HG03521 (cell line): ENCODE data around the gene EN2.
"Not testable (repeated sequence)": the region's sequence is repeated elsewhere in the genome, so short reads cannot be mapped to it uniquely, and the experiment has no call there.

Experiments
- ATAC-seq: cut with Tn5 transposase; IDR thresholded peaks from one replicate; pipeline ENCODE4 v1.9.1; 2021; ENCODE audit warnings: mild to moderate bottlenecking, moderate library complexity; ENCODE audit not compliant: unreplicated experiment

Gene EN2

GRCh38 chr7:155425011-155425340, 33.0 kb upstream of the EN2 start:
- no peak for ATAC-seq

DNA sequence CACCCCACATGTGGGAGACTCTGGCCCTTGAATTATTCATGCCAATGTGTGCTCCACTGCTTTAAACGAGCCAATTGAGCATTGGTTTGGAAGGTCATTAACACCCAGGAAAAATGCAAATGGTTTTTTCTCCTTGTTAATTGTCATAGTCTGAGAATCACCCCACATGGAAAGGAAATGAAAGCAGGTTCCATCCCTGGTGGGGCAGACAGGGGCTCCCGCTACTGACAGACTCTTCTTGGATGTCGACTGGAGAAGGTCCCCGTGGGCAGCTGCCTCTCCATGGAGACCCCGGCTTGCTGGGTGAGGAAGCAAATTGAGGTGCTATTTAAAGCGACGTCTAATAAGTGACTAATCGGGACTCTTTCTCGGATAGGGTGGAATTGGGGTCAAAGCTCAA, 32.0 kb upstream of the EN2 start:
- no peak for ATAC-seq

DNA sequence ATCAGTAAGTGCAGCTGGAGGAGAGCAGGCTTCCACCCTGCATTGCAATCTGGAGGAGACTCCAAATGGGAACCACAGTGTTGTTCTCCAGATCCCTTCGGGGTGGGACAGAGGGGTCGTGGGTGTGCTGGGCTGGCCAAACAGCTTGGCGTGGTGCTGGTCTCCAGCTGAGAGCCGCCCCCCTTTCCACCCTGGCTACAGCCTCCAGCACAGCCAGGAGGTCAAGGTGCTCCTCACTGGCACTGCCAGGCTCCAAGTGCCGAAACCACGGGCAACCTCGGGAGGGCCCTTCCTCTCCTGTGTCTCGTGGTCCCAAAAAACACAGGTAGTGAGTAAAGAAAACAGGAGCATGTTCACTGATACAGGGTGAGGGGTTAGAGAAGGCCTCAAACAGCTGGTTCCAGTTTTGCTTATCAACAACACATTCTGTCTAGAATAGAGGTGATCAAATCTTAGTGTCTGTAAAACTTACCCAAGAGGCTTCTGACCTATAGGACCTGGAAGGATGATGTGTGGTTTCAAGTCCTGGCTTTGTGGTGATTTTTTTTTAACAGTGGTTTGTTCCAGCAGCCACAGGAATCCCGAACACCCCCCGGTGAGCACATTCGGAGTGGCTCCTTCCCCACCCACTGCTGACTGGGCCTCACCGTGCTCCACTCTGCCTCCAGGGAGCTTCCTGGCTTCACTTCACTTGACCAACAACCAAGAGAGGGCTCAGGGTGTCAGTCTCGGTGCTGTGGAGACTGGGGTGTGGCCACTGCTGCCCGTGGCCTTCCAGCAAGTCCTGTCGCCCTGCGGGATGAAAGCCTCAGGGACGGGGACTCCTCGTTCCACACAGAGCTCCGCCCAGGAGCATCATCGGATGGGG, 31.2 kb upstream of the EN2 start:
- no peak for ATAC-seq

DNA sequence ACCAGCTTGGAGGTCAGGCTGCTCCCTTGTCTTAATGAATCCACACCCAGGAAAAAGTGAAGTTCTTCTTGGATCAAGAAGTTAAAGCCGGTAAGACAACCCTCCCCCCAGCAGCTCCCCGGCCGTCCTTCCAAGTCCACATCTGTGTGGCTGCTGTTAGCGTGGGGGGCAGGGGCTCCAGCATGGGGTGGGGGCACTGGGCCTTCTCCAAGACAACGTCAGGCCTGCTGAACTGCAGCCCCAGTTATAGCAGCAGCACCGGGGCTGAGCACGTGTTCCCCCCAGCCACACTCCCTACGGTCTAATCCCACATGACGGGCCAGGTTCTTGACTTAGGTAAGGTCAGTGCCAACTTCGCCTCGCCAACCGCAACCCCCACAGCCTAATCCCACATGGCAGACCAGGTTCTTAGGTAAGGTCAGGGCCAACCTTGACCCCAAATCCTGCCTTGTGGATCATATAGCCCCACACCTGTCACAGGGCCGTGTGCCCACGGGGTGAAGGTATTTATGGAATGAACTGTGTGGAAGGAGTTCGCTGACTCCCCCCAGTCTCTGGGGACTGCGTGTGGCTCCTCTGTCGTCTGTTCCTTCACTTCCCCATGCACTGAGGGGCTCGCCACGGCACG, 30.4 kb upstream of the EN2 start:
- ATAC-seq = no peak

DNA sequence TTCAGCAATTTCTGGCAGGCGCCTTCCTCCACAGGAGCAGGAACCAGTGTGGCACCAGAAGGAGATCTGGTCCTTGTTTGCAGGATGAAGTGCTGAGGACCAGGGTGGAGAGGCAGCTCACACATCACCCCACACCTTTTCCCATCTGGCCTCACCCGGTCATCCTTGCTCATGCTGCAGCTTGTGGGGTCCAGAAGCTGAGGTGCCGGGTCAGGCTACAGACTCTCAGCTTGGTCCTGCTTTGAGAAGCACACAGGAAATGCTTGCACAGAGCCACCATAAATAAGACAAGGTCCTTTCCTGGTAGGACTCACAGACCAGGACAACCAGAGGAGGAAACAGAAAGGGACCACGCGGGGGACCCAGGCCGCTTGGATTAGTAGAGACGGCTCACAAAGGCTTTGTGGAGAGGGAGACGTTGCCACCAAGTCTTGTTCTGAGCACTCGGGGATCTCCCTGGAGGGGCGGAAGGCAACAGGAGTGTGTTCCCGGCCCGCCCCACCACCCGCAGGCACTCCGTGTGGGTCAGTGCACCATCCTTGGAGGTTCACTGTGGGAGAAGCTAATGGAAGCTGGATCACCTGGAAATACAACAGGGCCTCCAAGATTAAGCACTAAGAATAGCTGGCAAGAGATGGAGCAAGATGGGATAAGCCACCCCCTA, 29.6 kb upstream of the EN2 start:
- ATAC-seq = no peak

DNA sequence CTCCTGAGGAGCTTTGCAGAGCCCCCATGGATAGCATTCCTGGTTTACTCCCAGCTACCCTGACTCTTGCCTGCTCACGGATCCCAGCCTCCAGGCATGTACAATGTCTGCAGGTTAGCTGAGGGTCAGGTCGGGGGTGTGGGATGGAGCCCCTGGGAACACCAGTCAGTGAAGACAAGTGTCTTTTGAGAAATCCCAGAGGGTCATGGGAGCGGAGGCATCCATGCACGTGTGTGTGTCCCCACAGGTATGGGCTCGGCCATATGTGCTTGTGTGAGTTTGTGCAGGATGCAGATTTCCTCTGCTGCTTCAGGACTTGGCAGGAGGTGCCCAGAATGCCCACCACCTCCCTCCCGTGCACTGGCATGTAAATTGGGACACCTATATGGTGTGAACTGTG, 28.3 kb upstream of the EN2 start:
- ATAC-seq = no peak

- no peak for ATAC-seq
Measured at GRCh38 chr7:155430606-155431005, 27.3 kb upstream of the EN2 start.

DNA sequence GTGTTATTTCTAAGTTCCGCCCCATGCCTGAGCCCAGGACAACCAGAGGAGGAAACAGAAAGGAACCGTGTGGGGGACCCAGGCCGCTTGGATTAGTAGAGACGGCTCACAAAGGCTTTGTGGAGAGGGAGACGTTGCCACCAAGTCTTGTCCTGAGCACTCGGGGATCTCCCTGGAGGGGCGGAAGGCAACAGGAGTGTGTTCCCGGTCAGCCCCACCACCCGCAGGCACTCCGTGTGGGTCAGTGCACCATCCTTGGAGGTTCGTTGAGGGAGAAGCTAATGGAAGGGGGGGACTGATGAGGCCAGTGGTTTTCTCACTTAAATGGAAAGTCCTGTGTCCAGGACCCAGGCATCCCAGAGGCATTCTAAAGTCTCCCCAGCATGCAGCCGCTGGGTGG, 26.7 kb upstream of the EN2 start:
- ATAC-seq = no peak

DNA sequence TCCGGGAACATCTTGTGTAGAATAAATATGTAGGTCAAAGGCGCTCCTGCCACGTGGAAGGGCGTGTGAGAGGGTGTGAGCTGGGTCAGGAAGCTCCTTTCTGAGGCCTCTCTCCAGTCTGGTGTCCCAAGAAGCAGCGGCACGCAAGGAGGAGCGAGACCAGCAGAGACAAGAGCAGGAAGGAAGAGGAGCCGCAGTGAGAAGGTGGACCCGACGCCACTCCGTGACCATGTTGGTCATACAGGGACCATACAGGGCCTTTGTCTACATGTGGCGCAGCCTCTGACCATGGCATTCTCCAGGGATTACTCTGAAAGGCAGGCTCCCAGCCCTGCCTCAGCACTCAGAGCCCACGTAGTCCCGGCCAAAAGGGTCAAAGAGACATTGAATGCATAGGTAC, 26.2 kb upstream of the EN2 start:
- ATAC-seq = no peak

- ATAC-seq = no peak
Measured at GRCh38 chr7:155435110-155435509, 22.8 kb upstream of the EN2 start.

DNA sequence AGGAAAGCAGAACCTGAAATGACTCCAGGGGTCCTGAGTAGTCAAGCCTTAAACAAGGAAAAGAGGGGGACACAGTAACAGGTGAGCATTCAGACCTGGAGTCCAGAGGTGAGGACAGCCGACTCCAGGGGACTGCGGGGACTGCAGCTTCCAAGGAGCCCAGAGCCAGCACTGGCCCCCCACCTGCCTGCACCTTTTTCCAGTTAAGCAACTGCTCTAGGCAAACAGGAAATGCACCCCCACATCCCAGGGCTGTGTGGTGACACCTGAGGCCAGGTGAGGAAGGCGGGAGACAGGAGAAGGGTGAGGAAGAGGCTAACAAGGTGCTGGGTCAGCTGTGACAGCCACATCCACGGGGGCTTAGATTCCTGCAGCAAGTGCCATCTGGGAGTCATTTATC, 20.1 kb upstream of the EN2 start:
- no peak for ATAC-seq

DNA sequence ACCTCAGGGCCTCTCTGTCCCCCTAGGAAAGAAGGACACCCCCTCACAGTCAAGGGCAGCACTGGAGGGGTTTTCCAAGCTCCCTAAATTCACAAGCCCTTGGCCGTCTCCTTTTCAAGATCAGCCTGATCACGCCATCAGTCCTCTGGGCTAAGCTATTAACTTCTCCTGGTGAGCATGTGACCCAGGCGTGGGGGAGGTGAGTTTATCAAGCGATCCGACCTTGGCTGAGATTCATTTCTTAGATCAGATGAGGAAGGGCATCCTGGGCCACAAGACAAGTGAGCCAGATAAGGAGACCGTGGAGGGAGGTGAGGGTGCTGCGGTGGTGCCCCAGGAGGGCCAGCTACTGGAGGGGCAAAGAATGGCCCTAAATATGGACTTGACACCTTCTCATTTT, 19.2 kb upstream of the EN2 start:
- no peak for ATAC-seq

- no peak for ATAC-seq
Measured at GRCh38 chr7:155439311-155440017, 18.5 kb upstream of the EN2 start.

DNA sequence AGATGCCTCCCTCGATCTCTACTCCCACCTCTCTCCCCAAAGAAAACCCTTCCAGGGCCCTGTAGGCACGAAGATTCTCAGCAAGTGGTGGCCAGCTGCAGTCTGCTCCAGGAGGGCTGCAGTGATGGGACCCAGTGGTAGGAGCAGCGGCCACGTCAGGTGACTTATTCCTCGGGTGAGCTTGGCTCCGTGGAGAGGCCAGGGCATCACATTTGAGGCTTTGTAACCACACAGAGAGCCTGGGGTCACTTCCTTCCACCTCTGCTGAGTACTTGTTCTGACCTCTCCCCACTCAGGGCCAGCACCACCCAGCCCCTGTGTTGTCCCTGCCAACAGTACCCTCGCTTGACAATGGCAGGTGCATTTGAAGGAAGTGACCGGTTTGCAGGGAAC, 17.9 kb upstream of the EN2 start:
- ATAC-seq = no peak

- ATAC-seq = no peak
Measured at GRCh38 chr7:155441856-155442255, 16.1 kb upstream of the EN2 start.

- ATAC-seq = no peak
Measured at GRCh38 chr7:155444746-155445145, 13.2 kb upstream of the EN2 start.

DNA sequence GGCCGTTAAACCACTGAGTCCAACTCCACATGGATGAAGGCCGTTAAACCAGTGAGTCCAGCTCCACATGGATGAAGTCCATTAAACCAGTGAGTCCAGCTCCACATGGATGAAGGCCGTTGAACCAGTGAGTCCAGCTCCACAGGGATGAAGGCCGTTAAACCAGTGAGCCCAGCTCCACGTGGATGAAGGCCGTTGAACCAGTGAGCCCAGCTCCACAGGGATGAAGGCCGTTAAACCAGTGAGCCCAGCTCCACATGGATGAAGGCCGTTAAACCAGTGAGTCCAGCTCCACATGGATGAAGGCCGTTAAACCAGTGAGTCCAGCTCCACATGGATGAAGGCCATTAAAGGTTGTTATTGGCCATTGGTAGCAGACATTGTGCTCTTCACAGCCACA, 12.3 kb upstream of the EN2 start:
- not testable (repeated sequence) for ATAC-seq

- no peak for ATAC-seq
Measured at GRCh38 chr7:155447603-155448002, 10.3 kb upstream of the EN2 start.

- ATAC-seq = no peak
Measured at GRCh38 chr7:155448632-155449007, 9.3 kb upstream of the EN2 start.

DNA sequence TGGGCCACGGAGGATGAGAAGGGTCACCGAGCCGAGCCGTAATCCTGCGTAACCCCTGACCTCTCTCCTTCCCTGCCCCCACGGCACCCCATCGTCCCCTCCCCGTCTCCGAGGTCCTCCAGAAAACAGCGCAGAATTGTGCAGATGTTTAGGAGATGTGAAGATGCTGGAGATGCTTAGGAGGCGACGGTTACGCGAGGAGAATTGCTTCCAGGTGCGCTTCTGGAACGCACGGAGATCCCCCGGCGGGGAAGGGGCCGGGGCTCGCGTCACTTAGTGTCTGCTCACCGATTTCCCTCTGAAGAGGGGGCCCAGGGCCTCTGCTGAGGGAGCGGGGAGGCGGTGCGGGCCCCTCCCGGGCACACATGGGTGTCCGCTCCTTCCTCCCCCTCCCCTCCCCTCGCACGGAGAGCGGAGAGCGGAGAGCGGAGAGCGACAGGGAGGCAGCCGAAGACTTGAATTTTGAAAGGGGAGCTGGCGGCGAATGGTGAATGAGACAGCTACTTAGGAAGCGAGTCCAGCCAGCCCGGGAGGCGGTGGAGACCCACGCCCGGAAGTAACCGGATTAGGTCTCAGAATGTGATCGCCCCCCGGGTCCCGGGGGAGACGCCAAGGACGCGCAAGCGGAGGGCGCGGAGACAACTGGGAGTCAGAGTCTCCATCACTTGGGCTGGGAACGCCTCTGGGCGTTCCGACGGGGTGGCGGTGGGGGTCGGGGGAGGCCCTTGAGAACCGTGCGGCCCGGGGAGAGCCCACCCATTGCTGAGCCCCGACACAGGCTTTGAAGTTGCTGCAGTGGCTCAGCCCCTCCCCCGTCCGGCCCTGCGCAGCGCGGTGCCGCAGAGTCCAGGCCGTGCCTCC, 8.7 kb upstream of the EN2 start:
- ATAC-seq = no peak
